NT2/D1 (cell line): ENCODE measurements around the gene ARHGEF19.
"Not testable (repeated sequence)": the region's sequence is repeated elsewhere in the genome, so short reads cannot be mapped to it uniquely, and the experiment has no call there.

ENCODE experiments used
- YY1 ChIP-seq: IDR thresholded peaks from 2 replicates; pipeline ENCODE4 v1.6.1; 2011; ENCODE audit not compliant: insufficient read length, insufficient read depth
- ZNF274 ChIP-seq: IDR thresholded peaks from 2 replicates; pipeline ENCODE4 v1.6.1; 2011; ENCODE audit warnings: mild to moderate bottlenecking, low read depth, low read length

GRCh38 chr1:16222716-16223115 is 10.3 kb upstream of the ARHGEF19 start:
- not testable (repeated sequence) for TF ChIP-seq YY1, ZNF274
